Upper lobe of left lung (tissue), 6 donors: Measurements from ENCODE around the gene CALCOCO2. TPM values are rescaled to one million over a fixed set of nuclear protein-coding genes. Genes with fewer than 3 reads are reported as not detected.

ENCODE experiments used
- ATAC-seq, 2 donors: fragments of 200-7000 bp; cut with Tn5 transposase; one replicate each; pipeline ENCODE4 v1.9.1; 2022; ENCODE audit warnings: mild to moderate bottlenecking in 2 of 2, moderate library complexity in 2 of 2; ENCODE audit not compliant: low FRiP score in 2 of 2
- DNase-seq, 2 donors: peaks; one replicate each; pipeline ENCODE4 v3.0.0-alpha.2; 2019 to 2020
- H3K27ac ChIP-seq, 4 donors: fragments of 200-600 bp; sonication (generic); one replicate each; pipeline ENCODE4 v1.5.1; 2016 to 2019
- H3K27me3 ChIP-seq, 4 donors: fragments of 200-600 bp; sonication (generic); one replicate each; pipeline ENCODE4 v1.5.1; 2017 to 2019
- H3K36me3 ChIP-seq, 4 donors: fragments of 200-600 bp; sonication (generic); one replicate each; pipeline ENCODE4 v1.5.1; 2016 to 2019
- H3K4me1 ChIP-seq, 4 donors: fragments of 200-600 bp; sonication (generic); one replicate each; pipeline ENCODE4 v1.5.1; 2018 to 2019
- H3K4me3 ChIP-seq, 4 donors: fragments of 200-600 bp; sonication (generic); one replicate each; pipeline ENCODE4 v1.5.1; 2017 to 2019; ENCODE audit warnings: mild to moderate bottlenecking in 2 of 4, moderate library complexity in 1 of 4
- H3K9me3 ChIP-seq, 4 donors: fragments of 200-600 bp; sonication (generic); one replicate each; pipeline ENCODE4 v1.5.1; 2018 to 2019
- CTCF ChIP-seq, 6 experiments: fragments of 450-650 bp in 4 of 6; fragments of 200-600 bp in 2 of 6; sonication (generic) in 2 of 6; IDR thresholded peaks; one replicate each; pipeline ENCODE4 v1.5.1; 2016 to 2019; ENCODE audit warnings: antibody characterized with exemption in 6 of 6
- EP300 ChIP-seq, 4 donors: sonication (generic); formaldehyde crosslinking; IDR thresholded peaks; one replicate each; pipeline ENCODE4 v1.5.1; 2017; ENCODE audit warnings: antibody characterized with exemption in 4 of 4, control low read depth in 2 of 4
- POLR2A ChIP-seq, 4 donors: fragments of 450-650 bp; IDR thresholded peaks; one replicate each; pipeline ENCODE4 v1.5.1; 2016 to 2017; ENCODE audit warnings: antibody characterized with exemption in 4 of 4, mild to moderate bottlenecking in 2 of 4
- POLR2AphosphoS5 ChIP-seq, 2 donors: sonication (generic); formaldehyde crosslinking; IDR thresholded peaks; one replicate each; pipeline ENCODE4 v1.5.1; 2017; ENCODE audit warnings: antibody characterized with exemption in 2 of 2
- WGBS, 2 donors: methylation state at CpG; one replicate each; pipeline ENCODE4 v1.1.5; 2017 to 2018; 5-methylcytosine and 5-hydroxymethylcytosine counted together
- total RNA-seq, 6 donors: library from RNA; depleted of rRNA in 4 of 6; stranded (reverse); fragments of >200 nt in 4 of 6; gene quantifications; one replicate each; pipeline versions ENCODE4 v1.1.0 to v1.2.1, GENCODE V29; 2016 to 2021
- donor health status: DM: no; HTN: no; CAD: no; lungs with moderate emphysema.
- donor health status: DM: no; HTN: yes; CAD: no; lungs with severe emphysema.

Gene CALCOCO2
- total RNA-seq, 6 donors from 2014 or later, result 123 to 330 (median 180) TPM

- no peaks in the 10 kb centered on the region for H3K27me3 ChIP-seq
- DNase-seq (no peak), ATAC-seq (no peak)
- peaks cover 0 to 37% (median 21%) of the 10 kb centered on the region in 4 donors for H3K36me3 ChIP-seq
- TF ChIP-seq EP300 (IDR thresholded peaks at IDR 0.05) (no peak), POLR2AphosphoS5 (IDR thresholded peaks at IDR 0.05) (no peak), CTCF (IDR thresholded peaks at IDR 0.05) (no peak), POLR2A (IDR thresholded peaks at IDR 0.05) (no peak)
- 100% methylated on average over 3 of the region's 3 CpGs for WGBS, 2 donors
- H3K4me3 ChIP-seq, result no peak overlapping the region
- H3K27ac ChIP-seq, result no peak overlapping the region
- H3K9me3 ChIP-seq, result no peaks in the 10 kb centered on the region
- peaks cover 14 to 22% (median 17%) of the 10 kb centered on the region in 4 donors for H3K4me1 ChIP-seq
Observed at GRCh38 chr17:48894886-48895285, 64.1 kb downstream of the CALCOCO2 start.

GRCh38 chr17:48901241-48901640 lies 70.4 kb downstream of the CALCOCO2 start:
- Histone ChIP-seq H3K4me1 (no peaks in the 10 kb centered on the region), H3K9me3 (no peaks in the 10 kb centered on the region), H3K27ac (no peak overlapping the region), H3K27me3 (no peaks in the 10 kb centered on the region), H3K4me3 (no peak overlapping the region), H3K36me3 (peaks cover 0 to 21% (median 8%) of the 10 kb centered on the region in 4 donors)
- no peak for TF ChIP-seq POLR2A (IDR thresholded peaks at IDR 0.05)
- TF ChIP-seq EP300 (IDR thresholded peaks at IDR 0.05), result no peak
- no peak for DNase-seq
- no peak for ATAC-seq
- WGBS, 2 donors, result 50 to 63% methylated on average over 1 of the region's 1 CpG

- H3K4me3 ChIP-seq, result no peak overlapping the region
- peaks cover 5 to 9% (median 7%) of the 10 kb centered on the region in 4 donors for H3K4me1 ChIP-seq
- no peaks in the 10 kb centered on the region for H3K9me3 ChIP-seq
- peaks cover 0 to 2% (median 0%) of the 10 kb centered on the region in 4 donors for H3K36me3 ChIP-seq
- 100% methylated on average over 1 of the region's 1 CpG for WGBS, 2 donors
- H3K27me3 ChIP-seq, result no peaks in the 10 kb centered on the region
- H3K27ac ChIP-seq, result no peak overlapping the region
- no peak for ATAC-seq
- no peak for DNase-seq
- TF ChIP-seq POLR2AphosphoS5 (IDR thresholded peaks at IDR 0.05) (no peak), EP300 (IDR thresholded peaks at IDR 0.05) (no peak), CTCF (IDR thresholded peaks at IDR 0.05) (no peak), POLR2A (IDR thresholded peaks at IDR 0.05) (no peak)
Observed at GRCh38 chr17:48903401-48903800, 72.6 kb downstream of the CALCOCO2 start.

- Histone ChIP-seq H3K9me3 (no peaks in the 10 kb centered on the region), H3K36me3 (no peaks in the 10 kb centered on the region), H3K4me3 (no peak overlapping the region), H3K27me3 (no peaks in the 10 kb centered on the region), H3K27ac (no peak overlapping the region), H3K4me1 (peaks cover 7 to 14% (median 11%) of the 10 kb centered on the region in 4 donors)
- WGBS, 2 donors, result 92 to 93% methylated on average over 7 of the region's 7 CpGs
- no peak for ATAC-seq
- TF ChIP-seq CTCF (IDR thresholded peaks at IDR 0.05) (no peak), POLR2AphosphoS5 (IDR thresholded peaks at IDR 0.05) (no peak), EP300 (IDR thresholded peaks at IDR 0.05) (no peak), POLR2A (IDR thresholded peaks at IDR 0.05) (no peak)
- no peak for DNase-seq
Observed at GRCh38 chr17:48904428-48904827, 73.6 kb downstream of the CALCOCO2 start.

- H3K9me3 ChIP-seq, result no peaks in the 10 kb centered on the region
- no peak overlapping the region for H3K27ac ChIP-seq
- DNase-seq, result no peak
- peaks cover 23 to 30% (median 27%) of the 10 kb centered on the region in 4 donors for H3K4me1 ChIP-seq
- WGBS, 2 donors, result 83 to 88% methylated on average over 9 of the region's 9 CpGs
- peaks cover 0 to 9% (median 1%) of the 10 kb centered on the region in 4 donors for H3K36me3 ChIP-seq
- TF ChIP-seq EP300 (IDR thresholded peaks at IDR 0.05), result no peak
- TF ChIP-seq CTCF (IDR thresholded peaks at IDR 0.05), result no peak
- TF ChIP-seq POLR2AphosphoS5 (IDR thresholded peaks at IDR 0.05), result no peak
- TF ChIP-seq POLR2A (IDR thresholded peaks at IDR 0.05), result no peak
- H3K27me3 ChIP-seq, result no peaks in the 10 kb centered on the region
- no peak overlapping the region for H3K4me3 ChIP-seq
- ATAC-seq, result no peak
Observed at GRCh38 chr17:48905987-48906515, 75.2 kb downstream of the CALCOCO2 start.
